Stimulated activated CD8-positive, alpha-beta memory T cell treated with anti-CD3 and anti-CD28 coated beads, Interleukin-15, amount 100 ng/mL, for 4 hours (primary cell): ENCODE results near the gene FMN2.

Experiments used
- DNase-seq, 2 donors: peaks; one replicate each; pipeline ENCODE4 v3.0.0-alpha.2; 2020; ENCODE audit warnings: low read depth in 2 of 2

FMN2 gene

GRCh38 chr1:240098534-240098933, 6.9 kb downstream of the FMN2 start:
- no peak for DNase-seq

- DNase-seq: no peak
These were observed 7.6 kb downstream of the FMN2 start for GRCh38 chr1:240099329-240099728.

GRCh38 chr1:240099748-240100147, 8.1 kb downstream of the FMN2 start:
- DNase-seq: no peak

- DNase-seq: no peak
These were observed 8.8 kb downstream of the FMN2 start for GRCh38 chr1:240100371-240100934.

GRCh38 chr1:240101306-240101705, 9.6 kb downstream of the FMN2 start:
- no peak for DNase-seq

- DNase-seq: no peak
These were observed 10.1 kb downstream of the FMN2 start for GRCh38 chr1:240101737-240102136.

- no peak for DNase-seq
These were observed 13.0 kb downstream of the FMN2 start for GRCh38 chr1:240104672-240105071.

- DNase-seq: no peak
These were observed 15.5 kb downstream of the FMN2 start for GRCh38 chr1:240107058-240107684.

GRCh38 chr1:240109130-240109529, 17.4 kb downstream of the FMN2 start:
- DNase-seq: no peak

- no peak for DNase-seq
These were observed 18.4 kb downstream of the FMN2 start for GRCh38 chr1:240109920-240110636.

GRCh38 chr1:240111558-240111957, 19.9 kb downstream of the FMN2 start:
- no peak for DNase-seq

GRCh38 chr1:240114222-240114621, 22.5 kb downstream of the FMN2 start:
- no peak for DNase-seq

- DNase-seq: no peak
These were observed 24.1 kb downstream of the FMN2 start for GRCh38 chr1:240115831-240116230.

GRCh38 chr1:240116831-240117769, 25.4 kb downstream of the FMN2 start:
- no peak for DNase-seq

- no peak for DNase-seq
These were observed 26.2 kb downstream of the FMN2 start for GRCh38 chr1:240117930-240118329.

GRCh38 chr1:240122639-240123613, 31.2 kb downstream of the FMN2 start:
- no peak for DNase-seq

- DNase-seq: no peak
These were observed 35.1 kb downstream of the FMN2 start for GRCh38 chr1:240126821-240127220.

- no peak for DNase-seq
These were observed 36.7 kb downstream of the FMN2 start for GRCh38 chr1:240128366-240128765.

- DNase-seq: no peak
These were observed 42.4 kb downstream of the FMN2 start for GRCh38 chr1:240134113-240134512.

GRCh38 chr1:240134596-240134995, 42.9 kb downstream of the FMN2 start:
- no peak for DNase-seq

GRCh38 chr1:240136402-240136801, 44.7 kb downstream of the FMN2 start:
- no peak for DNase-seq
